Measurements from ENCODE around the gene PLCH1. TPM values are rescaled to one million over a fixed set of nuclear protein-coding genes. Genes with fewer than 3 reads are reported as not detected.
"Not testable (repeated sequence)": the region's sequence is repeated elsewhere in the genome, so short reads cannot be mapped to it uniquely, and the experiment has no call there.

The PLCH1 gene
- total RNA-seq, 6 donors from 2014 or later, result 7.7 to 26.3 (median 13.6) TPM

DNA sequence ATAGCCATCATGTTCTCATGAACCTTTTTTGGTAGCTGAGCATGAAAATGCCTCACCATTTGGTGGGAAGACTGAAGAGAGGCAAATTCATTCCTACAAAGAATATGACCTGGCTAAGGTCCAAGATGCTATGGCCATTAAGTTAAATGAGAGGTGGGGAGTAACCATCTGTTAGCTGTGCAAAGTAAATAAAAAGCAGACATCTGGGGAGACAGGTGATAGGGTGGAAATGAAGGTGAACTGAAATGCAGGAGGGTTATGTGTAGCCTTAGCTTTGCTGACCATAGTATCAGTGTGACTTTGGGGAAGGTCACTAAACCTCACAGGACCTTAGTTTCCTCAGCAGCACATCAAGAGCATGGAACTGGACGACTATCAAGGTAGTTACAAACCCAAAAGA is 340.4 kb downstream of the PLCH1 start:
- H3K27ac ChIP-seq, result no peak overlapping the region
- ATAC-seq (ENCODE audit: low FRiP score in 2 of 2), result no peak
- no peak for DNase-seq
- H3K9me3 ChIP-seq, result no peaks in the 10 kb centered on the region
- no peaks in the 10 kb centered on the region for H3K36me3 ChIP-seq
- 45 to 46% methylated on average over 1 of the region's 1 CpG for WGBS, 2 donors
- no peaks in the 10 kb centered on the region for H3K4me1 ChIP-seq
- H3K4me3 ChIP-seq, result no peak overlapping the region
- TF ChIP-seq EP300 (IDR thresholded peaks at IDR 0.05), result no peak
- TF ChIP-seq POLR2A (IDR thresholded peaks at IDR 0.05), result no peak
- TF ChIP-seq, protein P1, sequence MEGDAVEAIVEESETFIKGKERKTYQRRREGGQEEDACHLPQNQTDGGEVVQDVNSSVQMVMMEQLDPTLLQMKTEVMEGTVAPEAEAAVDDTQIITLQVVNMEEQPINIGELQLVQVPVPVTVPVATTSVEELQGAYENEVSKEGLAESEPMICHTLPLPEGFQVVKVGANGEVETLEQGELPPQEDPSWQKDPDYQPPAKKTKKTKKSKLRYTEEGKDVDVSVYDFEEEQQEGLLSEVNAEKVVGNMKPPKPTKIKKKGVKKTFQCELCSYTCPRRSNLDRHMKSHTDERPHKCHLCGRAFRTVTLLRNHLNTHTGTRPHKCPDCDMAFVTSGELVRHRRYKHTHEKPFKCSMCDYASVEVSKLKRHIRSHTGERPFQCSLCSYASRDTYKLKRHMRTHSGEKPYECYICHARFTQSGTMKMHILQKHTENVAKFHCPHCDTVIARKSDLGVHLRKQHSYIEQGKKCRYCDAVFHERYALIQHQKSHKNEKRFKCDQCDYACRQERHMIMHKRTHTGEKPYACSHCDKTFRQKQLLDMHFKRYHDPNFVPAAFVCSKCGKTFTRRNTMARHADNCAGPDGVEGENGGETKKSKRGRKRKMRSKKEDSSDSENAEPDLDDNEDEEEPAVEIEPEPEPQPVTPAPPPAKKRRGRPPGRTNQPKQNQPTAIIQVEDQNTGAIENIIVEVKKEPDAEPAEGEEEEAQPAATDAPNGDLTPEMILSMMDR (IDR thresholded peaks at IDR 0.05), result no peak
- no peak for TF ChIP-seq POLR2AphosphoS5 (IDR thresholded peaks at IDR 0.05)
- no peaks in the 10 kb centered on the region for H3K27me3 ChIP-seq

DNA sequence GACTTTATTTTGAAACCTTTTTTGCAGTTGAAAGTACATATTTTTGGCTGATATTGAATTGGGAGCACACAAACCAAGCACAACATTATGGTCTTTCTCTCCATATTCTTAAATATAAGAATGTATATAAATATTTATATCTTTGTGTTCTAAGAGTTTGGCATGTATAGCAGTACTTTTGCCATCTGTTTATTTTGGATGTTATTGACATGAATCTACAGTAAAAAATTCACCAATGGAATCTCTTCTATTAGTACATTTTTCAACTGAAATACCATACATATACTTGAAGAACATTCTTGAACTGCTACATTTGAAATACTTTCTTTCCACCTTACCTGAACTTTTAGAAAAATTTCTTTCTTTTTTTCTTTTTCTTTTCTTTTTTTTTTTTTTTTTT is 342.2 kb downstream of the PLCH1 start:
- TF ChIP-seq, protein P1 (IDR thresholded peaks at IDR 0.05), result no peak
- no peak for TF ChIP-seq EP300 (IDR thresholded peaks at IDR 0.05)
- no peak for TF ChIP-seq POLR2AphosphoS5 (IDR thresholded peaks at IDR 0.05)
- Histone ChIP-seq H3K36me3 (no peaks in the 10 kb centered on the region), H3K4me3 (no peak overlapping the region), H3K4me1 (no peaks in the 10 kb centered on the region), H3K9me3 (no peaks in the 10 kb centered on the region), H3K27me3 (no peaks in the 10 kb centered on the region), H3K27ac (no peak overlapping the region)
- DNase-seq (no peak), ATAC-seq (ENCODE audit: low FRiP score in 2 of 2) (no peak)

DNA sequence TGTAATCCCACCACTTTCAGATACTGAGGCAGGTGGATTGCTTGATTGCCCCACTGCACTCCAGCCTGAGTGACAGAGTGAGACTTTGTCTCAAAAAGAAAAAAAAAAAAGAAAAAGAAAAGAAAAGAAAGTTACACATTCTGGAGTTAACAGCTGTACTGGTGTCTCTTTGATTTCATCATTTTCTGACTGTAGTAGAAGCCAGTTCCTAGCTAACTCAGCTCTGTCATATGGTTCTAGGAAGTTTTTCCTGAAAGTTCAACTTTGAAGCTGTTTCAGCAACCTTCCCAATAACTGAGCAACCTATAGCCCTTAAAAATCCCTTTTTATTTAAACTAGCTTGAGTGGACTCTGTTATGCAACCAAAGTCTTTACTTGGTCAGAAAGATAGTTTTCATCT is 346.8 kb downstream of the PLCH1 start:
- Histone ChIP-seq H3K4me3 (no peak overlapping the region), H3K27ac (no peak overlapping the region), H3K4me1 (no peaks in the 10 kb centered on the region), H3K36me3 (no peaks in the 10 kb centered on the region), H3K27me3 (no peaks in the 10 kb centered on the region), H3K9me3 (no peaks in the 10 kb centered on the region)
- DNase-seq, result no peak
- no peak for ATAC-seq (ENCODE audit: low FRiP score in 2 of 2)
- TF ChIP-seq POLR2AphosphoS5 (IDR thresholded peaks at IDR 0.05) (no peak), EP300 (IDR thresholded peaks at IDR 0.05) (no peak), POLR2A (IDR thresholded peaks at IDR 0.05) (no peak)
- TF ChIP-seq, protein P1 (IDR thresholded peaks at IDR 0.05), result no peak

DNA sequence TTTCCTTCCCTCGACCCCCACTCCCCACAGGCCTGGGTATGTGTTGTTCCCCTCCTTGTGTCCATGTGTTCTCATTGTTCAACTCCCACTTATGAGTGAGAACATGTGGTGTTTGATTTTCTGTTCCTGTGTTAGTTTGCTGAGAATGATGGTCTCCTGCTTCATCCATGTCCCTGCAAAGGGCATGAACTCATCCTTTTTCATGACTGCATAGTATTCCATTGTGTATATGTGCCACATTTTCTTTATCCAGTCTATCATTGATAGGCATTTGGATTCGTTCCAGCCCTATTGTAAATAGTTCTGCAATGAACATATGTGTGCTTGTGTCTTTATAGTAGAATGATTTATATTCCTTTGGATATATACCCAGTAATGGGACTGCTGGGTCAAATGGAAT is 350.0 kb downstream of the PLCH1 start:
- 75 to 79% methylated on average over 2 of the region's 2 CpGs for WGBS, 2 donors
- H3K36me3 ChIP-seq; H3K27ac ChIP-seq; H3K9me3 ChIP-seq; DNase-seq; H3K27me3 ChIP-seq; ATAC-seq (ENCODE audit: low FRiP score in 2 of 2); H3K4me3 ChIP-seq: not testable (repeated sequence)
- peaks cover 0 to 10% (median 4%) of the 10 kb centered on the region in 4 donors for H3K4me1 ChIP-seq

DNA sequence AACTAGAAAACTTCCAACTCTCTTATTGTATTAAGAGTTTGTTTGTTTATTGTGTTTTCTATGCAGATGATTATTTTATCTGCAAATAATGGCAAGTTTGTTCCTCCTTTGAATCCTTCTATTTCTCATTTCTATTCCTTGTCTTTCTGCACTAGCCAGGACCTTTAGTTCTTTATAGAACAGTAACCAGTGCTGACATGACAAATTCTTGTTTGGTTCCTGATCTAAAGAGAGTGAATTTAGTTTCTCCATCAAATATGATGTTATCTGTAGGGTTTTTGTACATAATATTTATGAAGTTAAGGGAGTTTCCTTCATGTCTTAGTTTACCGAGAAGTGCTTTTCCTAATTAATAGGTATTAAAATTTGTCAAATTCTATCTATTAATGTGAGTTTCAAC is 350.6 kb downstream of the PLCH1 start:
- ATAC-seq (ENCODE audit: low FRiP score in 2 of 2) (no peak), DNase-seq (no peak)
- H3K36me3 ChIP-seq, result no peaks in the 10 kb centered on the region
- H3K27me3 ChIP-seq, result no peaks in the 10 kb centered on the region
- peaks cover 0 to 10% (median 4%) of the 10 kb centered on the region in 4 donors for H3K4me1 ChIP-seq
- H3K9me3 ChIP-seq, result no peaks in the 10 kb centered on the region
- TF ChIP-seq POLR2A (IDR thresholded peaks at IDR 0.05) (no peak), EP300 (IDR thresholded peaks at IDR 0.05) (no peak), POLR2AphosphoS5 (IDR thresholded peaks at IDR 0.05) (no peak)
- TF ChIP-seq, protein P1 (IDR thresholded peaks at IDR 0.05), result no peak
- no peak overlapping the region for H3K4me3 ChIP-seq
- WGBS, 2 donors, result 97 to 98% methylated on average over 1 of the region's 1 CpG
- H3K27ac ChIP-seq, result no peak overlapping the region
